ENCODE results near the gene UAP1L1. TPM values are rescaled to one million over a fixed set of nuclear protein-coding genes. Genes with fewer than 3 reads are reported as not detected.

The UAP1L1 gene
- total RNA-seq, 3 donors from 2014 or later, result 10.5 to 13.6 (median 12.8) TPM

DNA sequence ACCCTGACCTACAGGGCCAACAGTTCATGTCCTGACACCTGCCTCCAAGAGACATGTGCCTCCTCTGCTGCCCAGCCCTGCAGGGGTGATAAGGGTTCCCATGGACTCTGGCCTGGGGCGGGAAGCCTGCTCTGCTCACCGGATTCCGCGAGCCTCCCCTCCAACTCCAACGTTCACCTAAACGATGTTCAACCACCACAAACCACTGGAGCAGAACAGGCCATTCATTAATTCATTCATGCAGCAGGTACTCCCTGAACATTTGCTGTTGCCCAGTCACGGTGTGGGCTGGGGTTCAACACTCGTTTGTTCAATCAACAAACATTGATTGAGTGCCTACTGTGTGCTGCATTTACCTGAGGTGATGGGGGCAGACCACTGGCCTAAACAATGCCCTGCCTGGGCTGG lies 3.3 kb upstream of the UAP1L1 start:
- DNase-seq, result peak in 2 of 3 donors; percentile 52 to 59
- H3K36me3 ChIP-seq (ENCODE audit: low read depth), result no peaks in the 10 kb centered on the region

DNA sequence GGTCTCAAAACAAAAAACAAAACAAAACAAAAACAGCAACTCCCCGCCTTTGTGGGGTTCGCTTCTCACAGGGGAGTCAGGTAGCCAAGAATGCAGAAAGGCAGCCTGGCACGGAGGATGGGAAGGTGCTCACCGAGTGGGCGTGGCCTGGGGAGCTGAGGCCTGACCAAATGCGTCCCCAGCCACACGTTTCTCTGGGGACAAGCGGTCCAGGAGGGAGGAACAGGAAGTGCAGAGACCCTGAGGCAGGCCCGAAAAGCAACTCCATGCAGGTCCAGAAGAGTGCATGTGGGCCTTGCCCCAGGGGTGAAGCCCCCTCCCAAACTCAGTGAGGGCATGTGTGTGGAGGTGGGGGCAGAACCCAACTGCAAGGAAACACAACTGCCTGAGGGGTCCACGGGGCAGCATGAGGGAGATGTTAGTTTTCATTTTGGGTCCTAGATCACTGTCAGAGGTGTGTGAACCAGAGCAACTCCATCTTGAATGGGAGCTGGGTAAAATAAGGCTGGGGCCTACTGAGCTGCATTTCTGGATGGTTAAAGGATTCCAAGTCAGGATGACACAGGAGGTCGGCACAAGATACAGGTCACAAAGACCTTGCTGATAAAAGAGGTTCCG lies 2.6 kb upstream of the UAP1L1 start:
- TF ChIP-seq, protein P1, sequence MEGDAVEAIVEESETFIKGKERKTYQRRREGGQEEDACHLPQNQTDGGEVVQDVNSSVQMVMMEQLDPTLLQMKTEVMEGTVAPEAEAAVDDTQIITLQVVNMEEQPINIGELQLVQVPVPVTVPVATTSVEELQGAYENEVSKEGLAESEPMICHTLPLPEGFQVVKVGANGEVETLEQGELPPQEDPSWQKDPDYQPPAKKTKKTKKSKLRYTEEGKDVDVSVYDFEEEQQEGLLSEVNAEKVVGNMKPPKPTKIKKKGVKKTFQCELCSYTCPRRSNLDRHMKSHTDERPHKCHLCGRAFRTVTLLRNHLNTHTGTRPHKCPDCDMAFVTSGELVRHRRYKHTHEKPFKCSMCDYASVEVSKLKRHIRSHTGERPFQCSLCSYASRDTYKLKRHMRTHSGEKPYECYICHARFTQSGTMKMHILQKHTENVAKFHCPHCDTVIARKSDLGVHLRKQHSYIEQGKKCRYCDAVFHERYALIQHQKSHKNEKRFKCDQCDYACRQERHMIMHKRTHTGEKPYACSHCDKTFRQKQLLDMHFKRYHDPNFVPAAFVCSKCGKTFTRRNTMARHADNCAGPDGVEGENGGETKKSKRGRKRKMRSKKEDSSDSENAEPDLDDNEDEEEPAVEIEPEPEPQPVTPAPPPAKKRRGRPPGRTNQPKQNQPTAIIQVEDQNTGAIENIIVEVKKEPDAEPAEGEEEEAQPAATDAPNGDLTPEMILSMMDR (IDR thresholded peaks at IDR 0.05), result no peak
- no peak overlapping the region for H3K4me3 ChIP-seq
- intact Hi-C loops (cut with DNase I, micrococcal nuclease), result no loop called here
- H3K9me3 ChIP-seq, result no peaks in the 10 kb centered on the region
- ATAC-seq, result no peak
- H3K36me3 ChIP-seq (ENCODE audit: low read depth), result no peaks in the 10 kb centered on the region
- peak in 1 of 3 donors; percentile 61 for DNase-seq
- peaks cover 29% of the 10 kb centered on the region for H3K4me1 ChIP-seq (ENCODE audit: low read depth)

More for the DNA sequence above, 3.3 kb upstream of the UAP1L1 start:
- H3K9me3 ChIP-seq, result no peaks in the 10 kb centered on the region
- intact Hi-C loops (cut with DNase I, micrococcal nuclease), result no loop called here
- no peak for ATAC-seq
- H3K4me3 ChIP-seq, result no peak overlapping the region
- H3K4me1 ChIP-seq (ENCODE audit: low read depth), result peaks cover 33% of the 10 kb centered on the region
- TF ChIP-seq, protein P1 (IDR thresholded peaks at IDR 0.05), result no peak

DNA sequence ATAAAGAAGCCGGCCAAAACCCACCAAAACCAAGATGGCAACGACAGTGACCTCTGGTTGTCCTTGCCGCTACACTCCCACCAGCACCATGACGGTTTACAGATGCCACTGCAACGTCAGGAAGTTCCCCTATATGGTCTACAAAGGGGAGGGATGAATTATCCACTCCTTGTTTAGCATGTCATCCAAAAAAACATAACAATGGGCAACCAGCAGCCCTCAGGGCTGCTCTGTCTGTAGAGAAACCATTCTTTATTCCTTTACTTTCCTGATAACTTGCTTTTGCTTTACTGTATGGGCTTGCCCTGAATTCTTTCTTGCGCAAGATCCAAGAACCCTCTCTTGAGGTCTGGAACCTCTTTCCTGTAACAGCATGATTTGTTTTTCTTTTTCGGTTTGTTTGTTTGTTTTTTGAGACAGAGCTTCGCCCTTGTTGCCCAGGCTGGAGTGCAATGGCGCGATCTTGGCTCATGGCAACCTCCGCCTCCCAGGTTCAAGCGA lies 2.0 kb upstream of the UAP1L1 start:
- intact Hi-C loops (cut with DNase I, micrococcal nuclease), result no loop called here
- no peak for ATAC-seq
- DNase-seq, result no peak

DNA sequence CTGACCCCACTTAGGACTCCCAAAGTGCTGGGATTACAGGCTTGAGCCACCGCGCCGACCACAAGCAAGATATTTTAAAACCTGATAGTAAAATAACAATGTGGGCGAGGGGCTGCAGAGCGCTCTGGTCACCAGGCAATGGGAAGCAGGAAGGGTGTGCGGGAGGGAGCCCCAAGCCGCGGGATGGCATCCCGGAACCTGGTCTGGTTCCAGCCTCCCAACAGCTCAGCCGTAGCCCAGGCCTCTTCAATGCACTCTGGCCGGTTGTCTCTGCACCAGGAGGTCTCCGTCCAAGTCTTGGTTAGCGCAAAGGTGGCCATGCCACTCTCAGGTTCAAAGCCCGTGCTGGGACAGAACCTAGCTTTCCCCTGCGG lies 694 bp upstream of the UAP1L1 start:
- intact Hi-C loops (cut with DNase I, micrococcal nuclease), result no loop called here
- Histone ChIP-seq H3K9me3 (no peaks in the 10 kb centered on the region), H3K4me3 (no peak overlapping the region), H3K36me3 (ENCODE audit: low read depth) (no peaks in the 10 kb centered on the region), H3K4me1 (ENCODE audit: low read depth) (peaks cover 21% of the 10 kb centered on the region)
- ATAC-seq (no peak), DNase-seq (no peak)
- TF ChIP-seq, protein P1 (IDR thresholded peaks at IDR 0.05), result no peak

More for the DNA sequence above, 2.0 kb upstream of the UAP1L1 start:
- Histone ChIP-seq H3K9me3 (no peaks in the 10 kb centered on the region), H3K4me3 (no peak overlapping the region), H3K4me1 (ENCODE audit: low read depth) (peaks cover 29% of the 10 kb centered on the region), H3K36me3 (ENCODE audit: low read depth) (no peaks in the 10 kb centered on the region)
- TF ChIP-seq, protein P1 (IDR thresholded peaks at IDR 0.05), result no peak

DNA sequence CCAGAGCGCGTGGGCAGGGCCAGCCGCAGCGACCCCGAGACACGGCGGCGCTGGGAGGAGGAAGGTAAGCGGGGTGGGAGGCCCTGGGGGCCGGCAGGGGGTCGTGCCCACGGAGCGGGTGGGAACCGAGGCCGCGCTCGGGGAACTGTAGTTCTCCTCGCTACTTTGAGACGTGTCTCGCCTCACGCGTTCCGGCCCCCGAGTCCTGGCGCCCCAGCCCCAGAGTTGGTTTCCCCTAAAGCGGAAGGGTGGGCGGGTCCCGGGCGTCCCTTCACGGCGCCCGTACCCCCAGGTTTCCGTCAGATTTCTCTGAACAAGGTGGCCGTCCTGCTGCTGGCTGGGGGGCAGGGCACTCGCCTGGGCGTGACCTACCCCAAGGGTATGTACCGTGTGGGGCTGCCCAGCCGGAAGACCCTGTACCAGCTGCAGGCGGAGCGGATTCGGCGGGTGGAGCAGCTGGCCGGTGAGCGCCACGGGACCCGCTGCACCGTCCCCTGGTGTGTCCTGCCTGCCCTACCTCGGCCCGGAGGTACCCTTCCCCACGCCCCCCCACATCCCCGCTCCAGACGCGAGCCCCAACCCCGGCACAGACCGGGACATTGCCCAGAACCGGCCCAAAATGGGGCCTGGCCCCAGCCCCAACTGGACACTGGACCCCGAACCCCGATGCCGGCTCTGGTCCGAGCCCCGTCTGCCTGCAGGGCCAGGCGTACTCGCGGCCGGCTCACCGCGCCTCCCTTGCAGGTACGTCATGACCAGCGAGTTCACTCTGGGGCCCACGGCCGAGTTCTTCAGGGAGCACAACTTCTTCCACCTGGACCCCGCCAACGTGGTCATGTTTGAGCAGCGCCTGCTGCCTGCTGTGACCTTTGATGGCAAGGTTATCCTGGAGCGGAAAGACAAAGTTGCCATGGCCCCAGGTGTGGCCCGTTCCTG lies 709 bp downstream of the UAP1L1 start:
- peak overlapping the region; percentile 31 for H3K4me3 ChIP-seq
- no peaks in the 10 kb centered on the region for H3K9me3 ChIP-seq
- TF ChIP-seq, protein P1 (IDR thresholded peaks at IDR 0.05), result no peak
- intact Hi-C loops (cut with DNase I, micrococcal nuclease), result no loop called here
- H3K4me1 ChIP-seq (ENCODE audit: low read depth), result peaks cover 21% of the 10 kb centered on the region
- peak; percentile 19 for ATAC-seq
- peak; percentile 66 to 84 (median 74) for DNase-seq
- H3K36me3 ChIP-seq (ENCODE audit: low read depth), result no peaks in the 10 kb centered on the region
